Measurements from ENCODE around the gene MTMR3.

DNA sequence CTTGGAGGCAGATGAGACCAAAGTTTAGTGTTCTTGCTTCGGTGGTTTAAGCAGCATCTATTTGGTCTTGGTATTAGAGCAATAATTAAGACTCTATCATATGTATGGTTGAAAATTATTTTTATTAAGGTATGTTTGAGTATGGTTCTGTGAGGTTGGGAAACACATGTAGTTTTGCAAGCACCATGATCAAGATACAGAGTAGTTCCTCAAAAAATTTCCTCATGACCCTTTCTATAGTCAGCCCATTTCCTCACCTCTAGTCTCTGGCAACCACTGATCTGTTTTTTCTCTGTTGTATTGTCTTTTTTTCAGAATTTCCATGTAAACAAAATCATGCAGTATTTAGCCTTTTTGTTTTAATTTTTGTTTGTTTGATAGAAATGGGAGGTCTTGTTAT lies 18.4 kb downstream of the MTMR3 start:
- TF ChIP-seq, protein P1, sequence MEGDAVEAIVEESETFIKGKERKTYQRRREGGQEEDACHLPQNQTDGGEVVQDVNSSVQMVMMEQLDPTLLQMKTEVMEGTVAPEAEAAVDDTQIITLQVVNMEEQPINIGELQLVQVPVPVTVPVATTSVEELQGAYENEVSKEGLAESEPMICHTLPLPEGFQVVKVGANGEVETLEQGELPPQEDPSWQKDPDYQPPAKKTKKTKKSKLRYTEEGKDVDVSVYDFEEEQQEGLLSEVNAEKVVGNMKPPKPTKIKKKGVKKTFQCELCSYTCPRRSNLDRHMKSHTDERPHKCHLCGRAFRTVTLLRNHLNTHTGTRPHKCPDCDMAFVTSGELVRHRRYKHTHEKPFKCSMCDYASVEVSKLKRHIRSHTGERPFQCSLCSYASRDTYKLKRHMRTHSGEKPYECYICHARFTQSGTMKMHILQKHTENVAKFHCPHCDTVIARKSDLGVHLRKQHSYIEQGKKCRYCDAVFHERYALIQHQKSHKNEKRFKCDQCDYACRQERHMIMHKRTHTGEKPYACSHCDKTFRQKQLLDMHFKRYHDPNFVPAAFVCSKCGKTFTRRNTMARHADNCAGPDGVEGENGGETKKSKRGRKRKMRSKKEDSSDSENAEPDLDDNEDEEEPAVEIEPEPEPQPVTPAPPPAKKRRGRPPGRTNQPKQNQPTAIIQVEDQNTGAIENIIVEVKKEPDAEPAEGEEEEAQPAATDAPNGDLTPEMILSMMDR (IDR thresholded peaks at IDR 0.05 in 4 of 5, conservative IDR thresholded peaks at IDR 0.05 in 1 of 5), result no peak
- no peak for TF ChIP-seq POLR2A (IDR thresholded peaks at IDR 0.05)

Data from gastrocnemius medialis (tissue), 4 donors.